Pons (tissue), 1 donor: ENCODE data around the gene INO80.
A peak's percentile ranks its signal among the peaks of the same experiment; 100 is the strongest.
"Not testable (repeated sequence)": the region's sequence is repeated elsewhere in the genome, so short reads cannot be mapped to it uniquely, and the experiment has no call there.

Source experiments
- DNase-seq: peaks from one replicate; pipeline ENCODE4 v3.0.0-alpha.2; 2016; ENCODE audit warnings: low spot score

INO80 gene

GRCh38 chr15:41121951-41122350, 5.9 kb upstream of the INO80 start:
- no peak for DNase-seq

GRCh38 chr15:41116962-41117252, 827 bp upstream of the INO80 start:
- DNase-seq = no peak

- peak; percentile 55 for DNase-seq
Measured at GRCh38 chr15:41115652-41116115, 396 bp downstream of the INO80 start.

GRCh38 chr15:41115161-41115651, 874 bp downstream of the INO80 start:
- peak; percentile 38 for DNase-seq

GRCh38 chr15:41106947-41107346, 9.1 kb downstream of the INO80 start:
- no peak for DNase-seq

GRCh38 chr15:41105348-41106334, 10.4 kb downstream of the INO80 start:
- no peak for DNase-seq

- DNase-seq = no peak
Measured at GRCh38 chr15:41104234-41104633, 11.8 kb downstream of the INO80 start.

- DNase-seq = no peak
Measured at GRCh38 chr15:41102854-41103253, 13.2 kb downstream of the INO80 start.

GRCh38 chr15:41096178-41096577, 19.9 kb downstream of the INO80 start:
- DNase-seq = no peak

GRCh38 chr15:41085029-41085428, 31.1 kb downstream of the INO80 start:
- no peak for DNase-seq

GRCh38 chr15:41080144-41080543, 35.9 kb downstream of the INO80 start:
- DNase-seq = no peak

- no peak for DNase-seq
Measured at GRCh38 chr15:41079717-41080116, 36.4 kb downstream of the INO80 start.

- not testable (repeated sequence) for DNase-seq
Measured at GRCh38 chr15:41078879-41079278, 37.2 kb downstream of the INO80 start.

- DNase-seq = no peak
Measured at GRCh38 chr15:41078125-41078524, 38.0 kb downstream of the INO80 start.

- DNase-seq = no peak
Measured at GRCh38 chr15:41073028-41073427, 43.1 kb downstream of the INO80 start.

- no peak for DNase-seq
Measured at GRCh38 chr15:41072013-41072412, 44.1 kb downstream of the INO80 start.

GRCh38 chr15:41066516-41066915, 49.6 kb downstream of the INO80 start:
- DNase-seq = no peak

- no peak for DNase-seq
Measured at GRCh38 chr15:41061667-41062066, 54.4 kb downstream of the INO80 start.

- DNase-seq = no peak
Measured at GRCh38 chr15:41060505-41060904, 55.6 kb downstream of the INO80 start.

GRCh38 chr15:41056810-41057209, 59.3 kb downstream of the INO80 start:
- DNase-seq = no peak

- DNase-seq = no peak
Measured at GRCh38 chr15:41055706-41056105, 60.4 kb downstream of the INO80 start.

- no peak for DNase-seq
Measured at GRCh38 chr15:41051139-41051538, 64.9 kb downstream of the INO80 start.

GRCh38 chr15:41048852-41049251, 67.2 kb downstream of the INO80 start:
- DNase-seq = no peak

GRCh38 chr15:41048397-41048796, 67.7 kb downstream of the INO80 start:
- DNase-seq = no peak
